ENCODE data around the gene BICRA. TPM values are rescaled to one million over a fixed set of nuclear protein-coding genes. Genes with fewer than 3 reads are reported as not detected.

The BICRA gene
- total and polyA plus RNA-seq, 2 of the 8 experiments (the other 6 are each of a cell fraction or from before 2014, with no cell fraction given), result 1.5 to 29.2 TPM

- TF ChIP-seq CEBPB (IDR thresholded peaks at IDR 0.05; ENCODE audit: low read depth, low read length) (no peak), HDAC6 (IDR thresholded peaks at IDR 0.05; ENCODE audit: low read depth, low read length) (no peak), RNF2 (IDR thresholded peaks at IDR 0.05; ENCODE audit: borderline replicate concordance, low read depth, low read length, missing control alignments, poor library complexity, severe bottlenecking) (no peak), RXRA (IDR thresholded peaks at IDR 0.05; ENCODE audit: insufficient read depth, low read depth, low read length) (no peak), FOSL1 (IDR thresholded peaks at IDR 0.05; ENCODE audit: insufficient read depth, low read depth, low read length) (no peak), NANOG (IDR thresholded peaks at IDR 0.05; ENCODE audit: insufficient read depth, low read depth, low read length, poor library complexity, severe bottlenecking) (no peak), RBBP5 (IDR thresholded peaks at IDR 0.05; ENCODE audit: borderline replicate concordance, low read depth, low read length) (no peak), KDM5A (IDR thresholded peaks at IDR 0.05; ENCODE audit: low read length) (no peak), CBX8 (IDR thresholded peaks at IDR 0.05; ENCODE audit: borderline replicate concordance, low read depth, low read length) (no peak), EZH2 (IDR thresholded peaks at IDR 0.05; ENCODE audit: low read depth, low read length, severe bottlenecking) (no peak), GABPA (IDR thresholded peaks at IDR 0.05; ENCODE audit: borderline replicate concordance, insufficient read depth, low read length) (0 out of 2 replicates have a peak, but pooled peaks have one; percentile 10), ASH2L (IDR thresholded peaks at IDR 0.05; ENCODE audit: low read length) (no peak), KDM4A (IDR thresholded peaks at IDR 0.05; ENCODE audit: low read depth, low read length, severe bottlenecking) (peak; percentile 25), TCF12 (IDR thresholded peaks at IDR 0.05; ENCODE audit: low read depth, low read length) (no peak), BACH1 (IDR thresholded peaks at IDR 0.05; ENCODE audit: low read length) (no peak), SIX5 (IDR thresholded peaks at IDR 0.05; ENCODE audit: low read depth, low read length) (no peak), BRCA1 (IDR thresholded peaks at IDR 0.05; ENCODE audit: low read depth, low read length) (no peak), BCL11A (IDR thresholded peaks at IDR 0.05; ENCODE audit: low read depth in 2 of 2, low read length in 2 of 2) (no peak), TBP (IDR thresholded peaks at IDR 0.05; ENCODE audit: low read depth, low read length) (0 out of 2 replicates have a peak, but pooled peaks have one; percentile 44), KDM1A (IDR thresholded peaks at IDR 0.05; ENCODE audit: borderline replicate concordance, low read length) (peak; percentile 100), POU5F1 (IDR thresholded peaks at IDR 0.05; ENCODE audit: low read depth, low read length) (no peak)
- TF ChIP-seq, protein P1, sequence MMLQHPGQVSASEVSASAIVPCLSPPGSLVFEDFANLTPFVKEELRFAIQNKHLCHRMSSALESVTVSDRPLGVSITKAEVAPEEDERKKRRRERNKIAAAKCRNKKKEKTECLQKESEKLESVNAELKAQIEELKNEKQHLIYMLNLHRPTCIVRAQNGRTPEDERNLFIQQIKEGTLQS (IDR thresholded peaks at IDR 0.05; ENCODE audit: insufficient read depth, low read depth, low read length), result no peak
- TF ChIP-seq, protein P2, sequence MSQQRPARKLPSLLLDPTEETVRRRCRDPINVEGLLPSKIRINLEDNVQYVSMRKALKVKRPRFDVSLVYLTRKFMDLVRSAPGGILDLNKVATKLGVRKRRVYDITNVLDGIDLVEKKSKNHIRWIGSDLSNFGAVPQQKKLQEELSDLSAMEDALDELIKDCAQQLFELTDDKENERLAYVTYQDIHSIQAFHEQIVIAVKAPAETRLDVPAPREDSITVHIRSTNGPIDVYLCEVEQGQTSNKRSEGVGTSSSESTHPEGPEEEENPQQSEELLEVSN (IDR thresholded peaks at IDR 0.05), result no peak; the same call in 1 of the 2 replicates
Observed at GRCh38 chr19:47729799-47730520, 121.0 kb downstream of the BICRA start (continued).

All from H1 (cell line).